ENCODE results near the gene SREK1. TPM values are rescaled to one million over a fixed set of nuclear protein-coding genes. Genes with fewer than 3 reads are reported as not detected.
A peak's percentile ranks its signal among the peaks of the same experiment; 100 is the strongest.

Gene SREK1
- polyA plus RNA-seq, 2 of the 4 experiments (the other 2 are of a cell fraction), result 47.6 to 87.1 TPM

DNA sequence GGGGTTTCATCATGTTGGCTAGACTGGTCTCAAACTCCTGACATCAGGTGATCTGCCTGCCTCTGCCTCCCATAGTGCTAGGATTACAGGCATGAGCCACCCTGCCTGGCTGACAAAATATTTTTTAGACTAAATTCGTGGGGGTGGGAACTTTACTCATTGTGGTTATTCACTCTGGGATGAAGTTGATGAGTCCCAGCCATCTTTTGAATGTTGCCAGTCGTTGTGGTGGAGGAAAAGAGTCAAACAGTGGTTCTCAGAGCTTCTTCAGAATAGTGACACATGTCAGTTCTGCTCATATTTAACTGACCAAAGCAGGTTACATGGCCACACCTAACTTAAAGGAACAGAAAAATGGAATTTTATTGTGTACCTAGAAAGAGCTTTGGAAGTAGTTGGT is 6.9 kb downstream of the SREK1 start:
- H3K4me1 ChIP-seq, result peaks cover 22% of the 10 kb centered on the region
- TF ChIP-seq, protein P1, sequence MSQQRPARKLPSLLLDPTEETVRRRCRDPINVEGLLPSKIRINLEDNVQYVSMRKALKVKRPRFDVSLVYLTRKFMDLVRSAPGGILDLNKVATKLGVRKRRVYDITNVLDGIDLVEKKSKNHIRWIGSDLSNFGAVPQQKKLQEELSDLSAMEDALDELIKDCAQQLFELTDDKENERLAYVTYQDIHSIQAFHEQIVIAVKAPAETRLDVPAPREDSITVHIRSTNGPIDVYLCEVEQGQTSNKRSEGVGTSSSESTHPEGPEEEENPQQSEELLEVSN (IDR thresholded peaks at IDR 0.05; ENCODE audit: borderline replicate concordance, low read depth), result no peak
- TF ChIP-seq FOSB (CRISPR knock-in tag; IDR thresholded peaks at IDR 0.05), result no peak
- TF ChIP-seq HDAC2 (IDR thresholded peaks at IDR 0.05), result no peak
- no peak for TF ChIP-seq RAD21 (conservative IDR thresholded peaks at IDR 0.05 in 1 of 2, IDR thresholded peaks at IDR 0.05 in 1 of 2)
- TF ChIP-seq CBX8 (IDR thresholded peaks at IDR 0.05), result no peak
- no peak for TF ChIP-seq ZSCAN20 (CRISPR knock-in tag; IDR thresholded peaks at IDR 0.05)
- TF ChIP-seq ESRRA (IDR thresholded peaks at IDR 0.05; ENCODE audit: borderline replicate concordance, low read length), result no peak
- TF ChIP-seq HOXA7 (CRISPR knock-in tag; IDR thresholded peaks at IDR 0.05), result no peak
- no peak for TF ChIP-seq FOXS1 (CRISPR knock-in tag; IDR thresholded peaks at IDR 0.05)
- TF ChIP-seq JUNB (IDR thresholded peaks at IDR 0.05), result no peak
- TF ChIP-seq, protein P2, sequence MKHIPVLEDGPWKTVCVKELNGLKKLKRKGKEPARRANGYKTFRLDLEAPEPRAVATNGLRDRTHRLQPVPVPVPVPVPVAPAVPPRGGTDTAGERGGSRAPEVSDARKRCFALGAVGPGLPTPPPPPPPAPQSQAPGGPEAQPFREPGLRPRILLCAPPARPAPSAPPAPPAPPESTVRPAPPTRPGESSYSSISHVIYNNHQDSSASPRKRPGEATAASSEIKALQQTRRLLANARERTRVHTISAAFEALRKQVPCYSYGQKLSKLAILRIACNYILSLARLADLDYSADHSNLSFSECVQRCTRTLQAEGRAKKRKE (CRISPR knock-in tag; IDR thresholded peaks at IDR 0.05; ENCODE audit: low read depth), result no peak
- no peak for TF ChIP-seq RCOR1 (IDR thresholded peaks at IDR 0.05; ENCODE audit: low read depth, low read length)
- TF ChIP-seq MYC (IDR thresholded peaks at IDR 0.05; ENCODE audit: borderline replicate concordance, low read length), result no peak
- TF ChIP-seq POLR2AphosphoS2 (conservative IDR thresholded peaks at IDR 0.05; ENCODE audit: low read length), result no peak
- TF ChIP-seq, protein P3, sequence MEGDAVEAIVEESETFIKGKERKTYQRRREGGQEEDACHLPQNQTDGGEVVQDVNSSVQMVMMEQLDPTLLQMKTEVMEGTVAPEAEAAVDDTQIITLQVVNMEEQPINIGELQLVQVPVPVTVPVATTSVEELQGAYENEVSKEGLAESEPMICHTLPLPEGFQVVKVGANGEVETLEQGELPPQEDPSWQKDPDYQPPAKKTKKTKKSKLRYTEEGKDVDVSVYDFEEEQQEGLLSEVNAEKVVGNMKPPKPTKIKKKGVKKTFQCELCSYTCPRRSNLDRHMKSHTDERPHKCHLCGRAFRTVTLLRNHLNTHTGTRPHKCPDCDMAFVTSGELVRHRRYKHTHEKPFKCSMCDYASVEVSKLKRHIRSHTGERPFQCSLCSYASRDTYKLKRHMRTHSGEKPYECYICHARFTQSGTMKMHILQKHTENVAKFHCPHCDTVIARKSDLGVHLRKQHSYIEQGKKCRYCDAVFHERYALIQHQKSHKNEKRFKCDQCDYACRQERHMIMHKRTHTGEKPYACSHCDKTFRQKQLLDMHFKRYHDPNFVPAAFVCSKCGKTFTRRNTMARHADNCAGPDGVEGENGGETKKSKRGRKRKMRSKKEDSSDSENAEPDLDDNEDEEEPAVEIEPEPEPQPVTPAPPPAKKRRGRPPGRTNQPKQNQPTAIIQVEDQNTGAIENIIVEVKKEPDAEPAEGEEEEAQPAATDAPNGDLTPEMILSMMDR (IDR thresholded peaks at IDR 0.05), result no peak
- no peak overlapping the region for H3K4me2 ChIP-seq
- no peak overlapping the region for H3K27ac ChIP-seq
- no peaks in the 10 kb centered on the region for H3K9me3 ChIP-seq
- ATAC-seq (peak in 1 of 2 experiments; percentile 24; a peak in 1 of 6 replicates), DNase-seq (ENCODE audit: low read depth in 1 of 2, low spot score in 1 of 2) (no peak), FAIRE-seq (no peak)
- WGBS (ENCODE audit: missing lambda C conversion rate), result 58% methylated on average over 2 of the region's 2 CpGs
- no peak overlapping the region for H3K4me3 ChIP-seq
- CTCF ChIA-PET, result interaction anchor here (0.7 kb wide), 1 partner anchor 22 kb away, joined by 3 read pairs; no protein-coding TSS in a partner anchor
- POLR2A ChIA-PET, result no interaction called here

DNA sequence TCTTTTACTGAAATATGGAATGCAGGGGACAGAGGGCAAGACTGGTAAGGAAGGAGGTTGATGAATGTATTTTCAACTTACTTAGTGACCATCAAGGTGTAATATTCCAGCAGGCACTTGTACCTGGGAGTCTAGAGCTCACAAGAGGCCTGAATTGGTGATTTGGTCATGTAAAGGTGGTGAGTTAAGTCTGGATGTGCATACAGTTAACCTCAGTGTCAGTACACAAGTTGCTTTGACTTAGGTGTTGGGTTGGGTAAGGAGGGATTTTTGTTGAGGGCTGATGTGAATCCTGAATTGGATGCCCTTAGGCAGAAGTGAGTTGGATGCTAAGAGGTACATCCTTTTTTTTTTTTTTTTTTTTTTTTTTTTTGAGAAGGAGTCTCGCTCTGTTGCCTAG is 7.4 kb downstream of the SREK1 start:
- POLR2A ChIA-PET, result no interaction called here
- no peak for FAIRE-seq
- TF ChIP-seq NR3C1 (IDR thresholded peaks at IDR 0.05) (no peak), NPAS2 (CRISPR knock-in tag; IDR thresholded peaks at IDR 0.05; ENCODE audit: borderline replicate concordance) (no peak)
- H3K27ac ChIP-seq, result no peak overlapping the region
- H3K4me1 ChIP-seq, result peaks cover 17% of the 10 kb centered on the region; the same call in 2 of the 3 replicates
- no peak overlapping the region for H3K4me3 ChIP-seq
- no peaks in the 10 kb centered on the region for H3K9me3 ChIP-seq
- CTCF ChIA-PET, result no interaction called here
- no CpG with 5 or more reads among the region's 1 CpG for whole genome bisulfite sequencing (ENCODE audit: missing lambda C conversion rate)
- ATAC-seq, result peak; percentile 23 to 34; a peak in 3 of 6 replicates
- DNase-seq (ENCODE audit: low read depth in 1 of 2, low spot score in 1 of 2), result peak in 1 of 2 experiments; percentile 5
- no peak overlapping the region for H3K4me2 ChIP-seq

DNA sequence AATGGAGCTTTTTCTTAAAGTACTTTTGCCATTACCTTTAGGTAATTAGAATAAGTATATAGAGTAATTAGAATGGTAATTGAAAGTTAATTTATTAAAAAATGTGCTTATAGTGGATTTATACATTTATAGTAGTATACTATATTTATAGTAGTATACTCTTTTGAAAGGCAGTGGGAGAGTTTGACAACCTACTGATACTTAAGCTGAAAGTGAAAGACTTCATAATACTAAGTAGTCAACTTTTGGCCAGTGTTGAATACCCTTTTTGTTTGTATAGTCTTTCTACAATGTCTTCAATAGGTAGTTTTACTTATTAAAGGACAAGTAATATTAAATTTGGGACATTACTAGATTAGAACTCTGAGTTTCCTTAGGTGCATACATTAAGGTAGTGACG is 12.9 kb downstream of the SREK1 start:
- ATAC-seq (no peak), DNase-seq (ENCODE audit: low read depth in 1 of 2, low spot score in 1 of 2) (no peak), FAIRE-seq (no peak)
- ChIA-PET POLR2A (interaction anchor here (1.6 kb wide), 1 partner anchor 13 kb away, joined by 8 read pairs; the partner anchor contains the start of gene SREK1), CTCF (no interaction called here)
- Histone ChIP-seq H3K9me3 (no peaks in the 10 kb centered on the region), H3K4me1 (0 out of 3 replicates have a peak, but pooled peaks cover 8% of the 10 kb centered on the region), H3K27ac (no peak overlapping the region), H3K4me3 (no peak overlapping the region), H3K4me2 (no peak overlapping the region)
- WGBS (ENCODE audit: missing lambda C conversion rate), result 93% methylated on average over 1 of the region's 1 CpG
- TF ChIP-seq, protein P2 (CRISPR knock-in tag; IDR thresholded peaks at IDR 0.05; ENCODE audit: low read depth), result no peak
- TF ChIP-seq, protein P1 (IDR thresholded peaks at IDR 0.05; ENCODE audit: borderline replicate concordance, low read depth), result no peak
- TF ChIP-seq CHD4 (IDR thresholded peaks at IDR 0.05; ENCODE audit: borderline replicate concordance) (no peak), SREBF2 (IDR thresholded peaks at IDR 0.05) (no peak), KDM5A (IDR thresholded peaks at IDR 0.05) (no peak), EHMT2 (IDR thresholded peaks at IDR 0.05; ENCODE audit: low read depth) (no peak), MAFK (IDR thresholded peaks at IDR 0.05; ENCODE audit: partially characterized antibody) (no peak), ZNF302 (CRISPR knock-in tag; IDR thresholded peaks at IDR 0.05) (no peak), ZC3H11A (IDR thresholded peaks at IDR 0.05) (no peak)
- TF ChIP-seq, protein P4, sequence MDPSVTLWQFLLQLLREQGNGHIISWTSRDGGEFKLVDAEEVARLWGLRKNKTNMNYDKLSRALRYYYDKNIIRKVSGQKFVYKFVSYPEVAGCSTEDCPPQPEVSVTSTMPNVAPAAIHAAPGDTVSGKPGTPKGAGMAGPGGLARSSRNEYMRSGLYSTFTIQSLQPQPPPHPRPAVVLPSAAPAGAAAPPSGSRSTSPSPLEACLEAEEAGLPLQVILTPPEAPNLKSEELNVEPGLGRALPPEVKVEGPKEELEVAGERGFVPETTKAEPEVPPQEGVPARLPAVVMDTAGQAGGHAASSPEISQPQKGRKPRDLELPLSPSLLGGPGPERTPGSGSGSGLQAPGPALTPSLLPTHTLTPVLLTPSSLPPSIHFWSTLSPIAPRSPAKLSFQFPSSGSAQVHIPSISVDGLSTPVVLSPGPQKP (IDR thresholded peaks at IDR 0.05; ENCODE audit: low read depth, low read length), result no peak
- TF ChIP-seq, protein P5, sequence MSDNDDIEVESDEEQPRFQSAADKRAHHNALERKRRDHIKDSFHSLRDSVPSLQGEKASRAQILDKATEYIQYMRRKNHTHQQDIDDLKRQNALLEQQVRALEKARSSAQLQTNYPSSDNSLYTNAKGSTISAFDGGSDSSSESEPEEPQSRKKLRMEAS (IDR thresholded peaks at IDR 0.05), result no peak
- TF ChIP-seq, protein P6, sequence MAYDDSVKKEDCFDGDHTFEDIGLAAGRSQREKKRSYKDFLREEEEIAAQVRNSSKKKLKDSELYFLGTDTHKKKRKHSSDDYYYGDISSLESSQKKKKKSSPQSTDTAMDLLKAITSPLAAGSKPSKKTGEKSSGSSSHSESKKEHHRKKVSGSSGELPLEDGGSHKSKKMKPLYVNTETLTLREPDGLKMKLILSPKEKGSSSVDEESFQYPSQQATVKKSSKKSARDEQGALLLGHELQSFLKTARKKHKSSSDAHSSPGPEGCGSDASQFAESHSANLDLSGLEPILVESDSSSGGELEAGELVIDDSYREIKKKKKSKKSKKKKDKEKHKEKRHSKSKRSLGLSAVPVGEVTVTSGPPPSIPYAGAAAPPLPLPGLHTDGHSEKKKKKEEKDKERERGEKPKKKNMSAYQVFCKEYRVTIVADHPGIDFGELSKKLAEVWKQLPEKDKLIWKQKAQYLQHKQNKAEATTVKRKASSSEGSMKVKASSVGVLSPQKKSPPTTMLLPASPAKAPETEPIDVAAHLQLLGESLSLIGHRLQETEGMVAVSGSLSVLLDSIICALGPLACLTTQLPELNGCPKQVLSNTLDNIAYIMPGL (CRISPR knock-in tag; IDR thresholded peaks at IDR 0.05; ENCODE audit: borderline replicate concordance), result no peak
